Muscle of leg (tissue), 16 donors: Measurements from ENCODE around the gene ADGB. TPM values are rescaled to one million over a fixed set of nuclear protein-coding genes. Genes with fewer than 3 reads are reported as not detected.
"Not testable (repeated sequence)": the region's sequence is repeated elsewhere in the genome, so short reads cannot be mapped to it uniquely, and the experiment has no call there.

Source experiments
- DNase-seq: peaks from one replicate; pipeline ENCODE4 v3.0.0; 2013
- H3K27ac ChIP-seq: one replicate; pipeline ENCODE4 v1.5.1; 2013; ENCODE audit warnings: mild to moderate bottlenecking, low read length, control low read depth
- H3K27me3 ChIP-seq: one replicate; pipeline ENCODE4 v1.6.1; 2013; ENCODE audit warnings: low read length; ENCODE audit not compliant: control insufficient read depth, insufficient read depth
- H3K36me3 ChIP-seq: one replicate; pipeline ENCODE4 v1.6.1; 2013; ENCODE audit warnings: low read length; ENCODE audit not compliant: control insufficient read depth, insufficient read depth
- H3K4me1 ChIP-seq: one replicate; pipeline ENCODE4 v1.6.1; 2013; ENCODE audit warnings: low read length; ENCODE audit not compliant: control insufficient read depth, insufficient read depth
- H3K4me3 ChIP-seq: one replicate; pipeline ENCODE4 v1.5.1; 2013; ENCODE audit warnings: low read length, control low read depth
- H3K9me3 ChIP-seq: replicated peaks from 2 replicates; pipeline ENCODE4 v1.6.1; 2013; ENCODE audit warnings: low read depth, low read length; ENCODE audit not compliant: control insufficient read depth
- WGBS: methylation state at CpG from one replicate; pipeline ENCODE4 v1.1.5; 2013; ENCODE audit warnings: missing lambda C conversion rate; ENCODE audit not compliant: insufficient coverage; 5-methylcytosine and 5-hydroxymethylcytosine counted together
- long read RNA-seq, 11 donors: transcript quantifications; one replicate each; lab custom pipeline, GENCODE V29; 2026
- polyA plus RNA-seq, 8 donors: library from polyadenylated mRNA; unstranded; fragments of 120-200 nt; gene quantifications; one replicate each; pipeline versions ENCODE4 v1.2.1 to v1.2.3, GENCODE V29; 2013; ENCODE audit warnings: inconsistent platforms in 1 of 8, low replicate concordance in 1 of 8; ENCODE audit not compliant: insufficient read length in 8 of 8, insufficient read depth in 1 of 8
- total RNA-seq: library from RNA; stranded (reverse); fragments of 120-200 nt; gene quantifications from one replicate; pipeline ENCODE4 v1.2.4, GENCODE V29; 2013

The ADGB gene
- total RNA-seq (0.04 TPM), polyA plus RNA-seq (under 1 TPM in 3 of 8 donors, not detected in 5; 0.04 to 0.45 (median 0.04) TPM)
- long read RNA-seq, donor 1: 0 reads
- long read RNA-seq, donor 2: 0 reads
- long read RNA-seq, donor 3: 0 reads
- long read RNA-seq, donor 4: 0 reads
- long read RNA-seq, donor 5: 0 reads
- long read RNA-seq, donor 6: 0 reads
- long read RNA-seq, donor 7: 0 reads
- long read RNA-seq, donor 8: 0 reads
- long read RNA-seq, donor 9: 0 reads
- long read RNA-seq, donor 10: 0 reads
- long read RNA-seq, donor 11: 0 reads

DNA sequence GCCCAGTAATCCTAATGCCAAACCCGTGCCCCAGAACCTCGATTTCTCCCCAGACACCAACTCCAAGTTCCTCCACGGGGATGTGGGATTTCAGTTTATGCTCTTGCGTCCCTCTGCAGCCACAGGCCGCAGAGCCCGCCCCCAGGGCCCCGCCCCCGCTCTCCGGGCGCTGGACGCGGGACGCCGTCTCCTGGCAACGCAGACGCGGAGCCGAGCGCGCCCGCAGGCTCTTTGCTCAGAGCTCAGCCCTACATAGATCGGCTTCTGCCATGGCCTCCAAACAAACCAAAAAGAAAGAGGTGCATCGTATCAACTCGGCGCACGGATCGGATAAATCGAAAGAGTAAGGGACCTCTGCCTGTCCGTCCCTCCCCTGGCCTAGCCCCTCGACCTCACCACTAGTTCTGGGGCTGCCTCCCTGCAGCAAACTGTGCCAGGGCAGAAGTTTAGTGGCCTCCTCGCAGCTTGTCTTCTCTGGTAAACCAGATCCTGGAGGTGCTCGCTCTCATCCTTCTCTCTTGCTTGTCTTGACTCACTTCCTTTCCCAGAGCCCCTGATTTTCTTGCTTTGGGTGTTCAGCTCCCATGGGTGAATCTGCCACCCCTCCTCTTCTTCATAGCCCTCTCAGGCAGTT is at the start of gene ADGB:
Gene ADGB, plus strand, starts transcription at position 201 of the 634 bp plus-strand sequence. Its CDS starts 69 bp downstream, at position 270.
- peak; percentile 69 for DNase-seq
- no peak within 1 kb of the TSS for H3K27ac ChIP-seq
- peaks cover 3% of the 10 kb centered on the region for H3K4me1 ChIP-seq
- H3K4me3 ChIP-seq: peak within 1 kb of the TSS; percentile 42
- H3K9me3 ChIP-seq: no peaks in the 10 kb centered on the region
- H3K27me3 ChIP-seq: no peaks in the 10 kb centered on the region
- no peaks in the 10 kb centered on the region for H3K36me3 ChIP-seq
- WGBS: 3% methylated on average over 32 of the region's 32 CpGs

DNA sequence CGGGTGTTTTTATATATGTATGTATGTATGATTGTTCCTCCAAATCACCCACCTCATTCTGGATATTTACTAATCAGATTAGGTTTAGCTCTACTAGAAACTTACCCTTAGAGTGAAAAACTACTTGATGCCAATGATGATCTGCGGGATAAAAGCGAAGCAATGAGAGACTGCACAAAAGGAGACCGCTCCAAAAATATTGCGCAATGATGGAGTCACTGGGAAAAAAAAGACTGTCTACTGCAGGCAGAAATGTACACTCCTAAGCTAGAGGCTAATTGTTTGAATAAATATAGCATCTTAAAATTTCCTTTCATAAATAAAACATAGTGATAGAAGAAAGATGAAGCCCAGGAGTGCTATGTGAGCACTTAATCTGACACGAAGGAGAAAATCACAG is 47.9 kb upstream of the ADGB start:
- no CpG with 5 or more reads among the region's 6 CpGs for WGBS
- Histone ChIP-seq H3K27ac (no peak overlapping the region), H3K4me3 (no peak overlapping the region), H3K4me1 (no peaks in the 10 kb centered on the region), H3K27me3 (no peaks in the 10 kb centered on the region), H3K9me3 (no peaks in the 10 kb centered on the region), H3K36me3 (peaks cover 18% of the 10 kb centered on the region)
- DNase-seq: peak; percentile 19

DNA sequence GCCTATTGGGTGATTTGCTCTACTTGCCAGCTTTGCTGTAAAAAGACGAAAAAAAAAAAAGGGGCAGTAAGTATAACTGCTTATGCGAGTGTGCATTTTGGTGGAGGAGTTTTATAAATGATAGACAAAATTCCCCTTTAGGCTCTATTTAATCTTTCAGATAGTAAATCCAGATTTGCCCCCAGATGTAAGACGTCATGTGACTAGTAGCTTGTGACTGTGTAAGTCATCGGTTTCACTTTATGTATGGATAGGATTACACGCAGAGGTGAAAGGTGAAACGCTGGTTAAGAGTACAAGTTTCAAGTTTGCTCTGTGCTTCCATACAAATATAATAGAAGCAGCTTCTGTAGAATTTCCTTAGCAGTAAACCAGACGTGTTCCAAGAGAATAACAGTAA is 47.2 kb upstream of the ADGB start:
- Histone ChIP-seq H3K9me3 (no peaks in the 10 kb centered on the region), H3K36me3 (peaks cover 18% of the 10 kb centered on the region), H3K4me3 (no peak overlapping the region), H3K4me1 (no peaks in the 10 kb centered on the region), H3K27ac (no peak overlapping the region), H3K27me3 (no peaks in the 10 kb centered on the region)
- no CpG with 5 or more reads among the region's 7 CpGs for WGBS
- DNase-seq: no peak

DNA sequence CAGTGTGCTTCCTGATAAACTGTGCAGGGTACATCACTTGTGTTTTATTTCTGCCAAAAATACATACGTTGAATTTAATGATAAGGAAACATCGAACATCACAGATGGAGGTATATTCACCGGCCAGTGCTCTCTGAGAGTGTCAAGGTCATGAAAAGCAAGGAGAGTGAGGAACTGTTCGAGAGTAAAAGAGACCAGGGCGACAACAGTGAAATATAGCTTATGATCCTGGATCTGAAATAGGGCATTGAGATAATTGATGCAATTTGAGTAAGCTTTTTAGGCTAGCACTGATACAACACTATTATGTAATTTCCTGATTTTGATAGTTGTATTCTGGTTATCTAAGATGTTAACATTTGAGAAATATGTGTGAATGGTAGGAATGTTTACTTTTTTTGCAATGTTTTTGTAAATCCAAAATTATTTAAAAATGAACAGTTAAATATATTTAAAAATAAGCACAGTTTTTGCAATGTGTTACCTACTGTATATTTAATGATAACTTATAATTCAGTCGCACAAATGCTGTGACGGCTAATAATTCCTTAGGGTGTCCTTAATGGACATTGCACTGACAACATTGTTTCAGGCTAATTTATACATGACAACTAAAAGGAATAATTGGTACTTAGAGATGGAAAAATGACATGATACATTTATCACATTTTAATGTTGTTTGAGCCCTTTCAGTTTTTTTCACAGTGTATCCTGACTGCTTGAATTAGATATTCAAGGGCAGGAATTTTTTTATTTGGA is 45.2 kb upstream of the ADGB start:
- no peaks in the 10 kb centered on the region for H3K9me3 ChIP-seq
- no peaks in the 10 kb centered on the region for H3K4me1 ChIP-seq
- no peaks in the 10 kb centered on the region for H3K27me3 ChIP-seq
- no peak for DNase-seq
- no peak overlapping the region for H3K4me3 ChIP-seq
- 87% methylated on average over 4 of the region's 7 CpGs for WGBS
- H3K27ac ChIP-seq: no peak overlapping the region
- peaks cover 18% of the 10 kb centered on the region for H3K36me3 ChIP-seq

DNA sequence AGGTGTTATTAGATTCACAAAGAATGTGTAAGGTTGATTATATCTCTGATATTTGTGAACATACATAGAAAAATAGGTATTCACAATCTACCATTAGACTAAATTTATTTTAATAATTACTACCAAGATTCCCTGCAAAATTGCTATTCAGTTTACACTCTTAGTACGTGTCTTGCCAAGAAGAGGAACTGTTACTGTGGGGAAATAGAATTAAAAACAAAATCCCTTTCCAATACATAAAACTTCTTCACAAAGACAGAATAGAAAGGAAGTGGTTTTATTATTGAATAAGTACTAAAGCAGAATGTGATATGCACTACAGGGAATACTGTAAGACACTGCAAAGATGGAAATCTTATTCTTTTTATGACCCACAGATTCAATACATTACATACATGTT is 38.2 kb upstream of the ADGB start:
- Histone ChIP-seq H3K27me3 (no peaks in the 10 kb centered on the region), H3K36me3 (no peaks in the 10 kb centered on the region), H3K9me3 (no peaks in the 10 kb centered on the region), H3K4me3 (no peak overlapping the region), H3K4me1 (no peaks in the 10 kb centered on the region), H3K27ac (no peak overlapping the region)
- no peak for DNase-seq
- no CpG with 5 or more reads among the region's 1 CpG for WGBS

DNA sequence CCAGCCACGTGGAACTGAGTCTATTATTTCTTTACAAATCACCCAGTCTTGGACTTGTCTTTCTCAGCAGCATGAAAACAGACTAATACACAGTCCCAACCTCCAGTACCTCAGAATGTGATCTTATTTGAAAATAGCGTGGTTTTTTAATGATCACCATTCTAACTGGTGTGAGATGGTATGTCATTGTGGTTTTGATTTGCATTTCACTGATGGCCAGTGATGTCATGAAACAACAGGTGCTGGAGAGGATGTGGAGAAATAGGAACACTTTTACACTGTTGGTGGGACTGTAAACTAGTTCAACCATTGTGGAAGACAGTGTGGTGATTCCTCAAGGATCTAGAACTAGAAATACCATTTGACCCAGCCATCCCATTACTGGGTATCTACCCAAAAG is 32.1 kb upstream of the ADGB start:
- H3K27ac ChIP-seq, DNase-seq, H3K36me3 ChIP-seq, H3K9me3 ChIP-seq, H3K27me3 ChIP-seq, H3K4me1 ChIP-seq, H3K4me3 ChIP-seq: not testable (repeated sequence)
- WGBS: 20% methylated on average over 1 of the region's 2 CpGs

DNA sequence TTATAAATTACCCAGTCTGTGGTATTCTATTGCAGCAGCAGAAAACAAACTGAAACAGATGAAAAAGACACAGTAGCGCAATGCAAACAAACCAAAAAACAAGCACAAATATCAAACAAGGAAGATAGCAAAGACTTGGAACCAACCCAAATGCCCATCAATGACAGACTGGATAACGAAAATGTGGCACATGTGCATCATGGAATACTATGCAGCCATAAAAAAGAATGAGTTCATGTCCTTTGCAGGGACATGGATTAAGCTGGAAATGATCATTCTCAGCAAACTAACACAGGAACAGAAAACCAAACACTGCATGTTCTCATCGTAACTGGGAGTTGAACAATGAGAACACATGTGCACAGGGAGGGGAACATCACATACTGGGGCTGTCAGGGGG is 30.2 kb upstream of the ADGB start:
- not testable (repeated sequence) for H3K27me3 ChIP-seq, H3K36me3 ChIP-seq, H3K9me3 ChIP-seq, DNase-seq, H3K27ac ChIP-seq, H3K4me1 ChIP-seq, H3K4me3 ChIP-seq
- WGBS: 88% methylated on average over 1 of the region's 3 CpGs

DNA sequence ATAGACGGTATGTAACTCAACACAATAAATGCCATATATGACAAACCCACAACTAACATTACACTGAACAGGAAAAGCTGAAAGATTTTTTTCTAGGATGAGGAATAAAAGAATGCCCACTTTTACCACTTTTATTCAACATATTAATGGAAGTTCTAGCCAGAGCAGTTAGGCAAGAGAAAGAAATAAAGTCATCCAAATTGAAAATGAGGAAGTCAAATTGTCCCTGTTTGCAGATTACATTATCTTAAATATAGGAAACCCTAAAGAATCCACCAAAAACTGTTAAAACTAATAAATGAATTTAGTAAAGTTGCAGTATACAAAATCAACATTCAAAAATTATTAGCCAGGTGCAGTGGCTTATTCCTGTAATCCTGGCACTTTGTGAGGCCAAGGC is 24.6 kb upstream of the ADGB start:
- Histone ChIP-seq H3K27ac (no peak overlapping the region), H3K4me3 (no peak overlapping the region), H3K9me3 (peaks cover 4% of the 10 kb centered on the region), H3K36me3 (no peaks in the 10 kb centered on the region), H3K27me3 (no peaks in the 10 kb centered on the region), H3K4me1 (no peaks in the 10 kb centered on the region)
- DNase-seq: no peak
- no CpG with 5 or more reads among the region's 1 CpG for WGBS

DNA sequence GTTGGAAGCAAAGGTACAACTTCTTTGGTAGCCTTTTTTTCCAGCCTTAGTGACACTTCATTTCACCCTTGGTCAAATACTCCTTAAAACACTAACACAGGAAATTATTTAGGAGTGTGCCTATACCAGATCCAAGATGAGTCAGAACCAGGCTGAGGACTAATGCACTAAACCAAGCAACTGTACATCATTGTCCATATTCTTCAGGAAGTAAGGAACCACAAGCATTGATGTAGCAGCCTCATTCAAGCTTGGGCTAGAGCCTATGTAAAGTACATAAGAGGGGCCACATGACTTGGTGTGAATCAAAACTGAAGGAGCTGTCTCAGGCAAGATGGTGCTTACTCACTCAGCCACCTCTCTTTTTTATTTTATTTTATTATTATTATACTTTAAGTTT is 20.7 kb upstream of the ADGB start:
- DNase-seq: no peak
- no peaks in the 10 kb centered on the region for H3K27me3 ChIP-seq
- no peaks in the 10 kb centered on the region for H3K9me3 ChIP-seq
- H3K4me3 ChIP-seq: no peak overlapping the region
- no peak overlapping the region for H3K27ac ChIP-seq
- no peaks in the 10 kb centered on the region for H3K4me1 ChIP-seq
- H3K36me3 ChIP-seq: no peaks in the 10 kb centered on the region

DNA sequence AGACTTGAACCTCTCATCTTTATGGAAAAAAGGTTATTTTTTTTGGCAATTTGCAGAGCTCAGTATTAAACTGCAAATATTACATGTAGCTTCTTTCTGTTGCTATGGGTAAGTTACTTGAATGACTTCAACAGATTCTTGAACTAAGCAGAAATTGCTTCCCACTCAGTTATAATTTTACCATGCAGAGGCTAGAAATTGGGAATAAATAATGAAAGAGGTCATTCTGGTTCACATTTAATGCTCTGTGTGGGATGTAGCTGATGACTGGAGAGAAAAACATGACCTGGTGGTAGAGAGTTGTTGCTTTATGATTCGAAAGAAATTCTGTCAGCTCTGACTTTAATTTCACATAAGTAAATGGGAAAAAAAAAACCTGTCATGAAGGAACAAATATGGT is 16.8 kb upstream of the ADGB start:
- peak; percentile 11 for DNase-seq
- Histone ChIP-seq H3K36me3 (no peaks in the 10 kb centered on the region), H3K27me3 (no peaks in the 10 kb centered on the region), H3K4me1 (no peaks in the 10 kb centered on the region), H3K9me3 (no peaks in the 10 kb centered on the region), H3K4me3 (no peak overlapping the region), H3K27ac (no peak overlapping the region)
- no CpG with 5 or more reads among the region's 1 CpG for WGBS
